Kidney (tissue), 14 donors: ENCODE measurements around the gene DDB1. TPM values are rescaled to one million over a fixed set of nuclear protein-coding genes. Genes with fewer than 3 reads are reported as not detected.

Experiments used
- DNase-seq, 5 donors: peaks; one replicate each; pipeline ENCODE4 v3.0.0-alpha.2; 2013 to 2020
- FAIRE-seq: peaks from 2 replicates; lab custom pipeline; 2012; peaks lifted over from hg19 to GRCh38; lab: Jason Lieb, UNC
- H3K27ac ChIP-seq, 2 donors: one replicate each; pipeline ENCODE4 v1.7.0; 2013; ENCODE audit warnings: low read depth in 2 of 2, low read length in 2 of 2, inconsistent platforms in 1 of 2
- H3K27me3 ChIP-seq: one replicate; pipeline ENCODE4 v1.7.1; 2013; ENCODE audit warnings: low read length, inconsistent platforms; ENCODE audit not compliant: control insufficient read depth, insufficient read depth
- H3K36me3 ChIP-seq, 3 donors: one replicate each; pipeline versions ENCODE4 v1.7.0 to v1.7.1; 2013; ENCODE audit warnings: low read length in 3 of 3, control low read depth in 1 of 3, inconsistent platforms in 1 of 3; ENCODE audit not compliant: insufficient read depth in 3 of 3, control insufficient read depth in 2 of 3
- H3K4me1 ChIP-seq, 3 donors: one replicate each; pipeline versions ENCODE4 v1.7.0 to v1.7.1; 2013; ENCODE audit warnings: low read length in 3 of 3, inconsistent platforms in 1 of 3, low read depth in 1 of 3; ENCODE audit not compliant: control insufficient read depth in 2 of 3, insufficient read depth in 2 of 3
- H3K4me3 ChIP-seq, 3 donors: one replicate each; pipeline versions ENCODE4 v1.7.0 to v1.8.1; 2013; ENCODE audit warnings: low read length in 3 of 3, control low read depth in 1 of 3, inconsistent platforms in 1 of 3
- H3K9ac ChIP-seq, 3 donors: one replicate each; pipeline versions ENCODE4 v1.7.0 to v1.7.1; 2013; ENCODE audit warnings: low read length in 3 of 3, control low read depth in 1 of 3, inconsistent platforms in 1 of 3
- H3K9me3 ChIP-seq, 3 donors: one replicate each; pipeline versions ENCODE4 v1.7.0 to v1.7.1; 2013; ENCODE audit warnings: low read length in 3 of 3, control low read depth in 1 of 3, inconsistent platforms in 1 of 3; ENCODE audit not compliant: control insufficient read depth in 2 of 3, insufficient read depth in 1 of 3
- intact Hi-C: fragments of 100-400 bp; cut with DNase I; formaldehyde crosslinking; loops from one replicate; pipeline ENCODE4 v1.11.1; 2022
- polyA plus RNA-seq: library from polyadenylated mRNA; stranded (reverse); fragments of 350-450 nt; fragmentation: Illumina TruSeq; extraction: RNeasy Lipid Tissue Mini Kit (QIAGEN cat#74804); gene quantifications from one replicate; pipeline ENCODE4 v1.2.3, GENCODE V29; 2014; ENCODE audit warnings: low read depth, low replicate concordance; ENCODE audit not compliant: insufficient read depth
- total RNA-seq: library from RNA; stranded (reverse); fragmentation: NEBNext Ultra II Directional; extraction: Animal tissue kit (Norgen Biotek cat#: 25700); gene quantifications from one replicate; pipeline ENCODE4 v1.2.1, GENCODE V29; 2021
- TF ChIP-seq, protein P1 (sequence below): IDR thresholded peaks from 3 replicates; pipeline ENCODE4 v1.5.1; 2012; ENCODE audit warnings: mild to moderate bottlenecking, moderate library complexity, borderline replicate concordance; ENCODE audit not compliant: insufficient read depth; ENCODE audit errors: extremely low read depth
- donor health status: control.
- donor health status: control.
- donor health status: control.
- donor health status: control.
- donor health status: control.
- donor health status: DM: yes; HTN: yes; CAD: no.
- donor health status: Normal renal cell carcinoma (clear cell type).

DDB1 gene
- total and polyA plus RNA-seq, 2 donors from 2014 or later = 131 to 185 TPM

- DNase-seq = no peak
- no peak for FAIRE-seq
- Histone ChIP-seq H3K27me3 (no peaks in the 10 kb centered on the region), H3K27ac (no peak overlapping the region), H3K36me3 (peaks cover 18 to 73% (median 54%) of the 10 kb centered on the region in 3 donors), H3K9ac (no peak overlapping the region), H3K4me1 (peaks cover 0 to 2% (median 1%) of the 10 kb centered on the region in 3 donors), H3K4me3 (no peak overlapping the region), H3K9me3 (no peaks in the 10 kb centered on the region)
- intact Hi-C loops = no loop called here
- TF ChIP-seq, protein P1, sequence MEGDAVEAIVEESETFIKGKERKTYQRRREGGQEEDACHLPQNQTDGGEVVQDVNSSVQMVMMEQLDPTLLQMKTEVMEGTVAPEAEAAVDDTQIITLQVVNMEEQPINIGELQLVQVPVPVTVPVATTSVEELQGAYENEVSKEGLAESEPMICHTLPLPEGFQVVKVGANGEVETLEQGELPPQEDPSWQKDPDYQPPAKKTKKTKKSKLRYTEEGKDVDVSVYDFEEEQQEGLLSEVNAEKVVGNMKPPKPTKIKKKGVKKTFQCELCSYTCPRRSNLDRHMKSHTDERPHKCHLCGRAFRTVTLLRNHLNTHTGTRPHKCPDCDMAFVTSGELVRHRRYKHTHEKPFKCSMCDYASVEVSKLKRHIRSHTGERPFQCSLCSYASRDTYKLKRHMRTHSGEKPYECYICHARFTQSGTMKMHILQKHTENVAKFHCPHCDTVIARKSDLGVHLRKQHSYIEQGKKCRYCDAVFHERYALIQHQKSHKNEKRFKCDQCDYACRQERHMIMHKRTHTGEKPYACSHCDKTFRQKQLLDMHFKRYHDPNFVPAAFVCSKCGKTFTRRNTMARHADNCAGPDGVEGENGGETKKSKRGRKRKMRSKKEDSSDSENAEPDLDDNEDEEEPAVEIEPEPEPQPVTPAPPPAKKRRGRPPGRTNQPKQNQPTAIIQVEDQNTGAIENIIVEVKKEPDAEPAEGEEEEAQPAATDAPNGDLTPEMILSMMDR = no peak
These were observed 7.1 kb downstream of the DDB1 start for GRCh38 chr11:61325649-61326414.

DNA sequence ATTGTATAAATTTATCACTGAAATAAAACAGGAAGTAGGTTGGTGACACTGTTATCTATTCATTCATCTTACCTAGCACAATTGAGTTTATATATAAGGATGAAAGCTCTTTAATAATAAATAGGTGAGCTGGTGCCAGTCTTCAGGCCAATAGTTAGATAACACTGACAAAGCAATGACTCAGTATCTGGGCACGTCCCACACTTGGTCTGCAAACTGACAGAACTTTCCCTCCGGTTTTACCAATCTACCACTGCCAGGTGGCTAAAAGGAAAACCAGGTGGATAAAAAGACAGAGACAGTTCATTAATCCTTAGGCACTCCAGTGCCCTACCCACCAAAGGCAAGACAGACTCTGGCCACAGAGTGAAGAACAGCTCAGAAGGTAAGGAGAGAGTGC is 17.6 kb downstream of the DDB1 start:
- no peaks in the 10 kb centered on the region for H3K4me1 ChIP-seq
- no peak for DNase-seq
- H3K27ac ChIP-seq = no peak overlapping the region
- H3K9ac ChIP-seq = no peak overlapping the region
- no peaks in the 10 kb centered on the region for H3K9me3 ChIP-seq
- no peak overlapping the region for H3K4me3 ChIP-seq
- no peak for FAIRE-seq
- H3K27me3 ChIP-seq = no peaks in the 10 kb centered on the region
- peaks cover 24 to 80% (median 51%) of the 10 kb centered on the region in 3 donors for H3K36me3 ChIP-seq
- TF ChIP-seq, protein P1 = no peak
- intact Hi-C loops = no loop called here

DNA sequence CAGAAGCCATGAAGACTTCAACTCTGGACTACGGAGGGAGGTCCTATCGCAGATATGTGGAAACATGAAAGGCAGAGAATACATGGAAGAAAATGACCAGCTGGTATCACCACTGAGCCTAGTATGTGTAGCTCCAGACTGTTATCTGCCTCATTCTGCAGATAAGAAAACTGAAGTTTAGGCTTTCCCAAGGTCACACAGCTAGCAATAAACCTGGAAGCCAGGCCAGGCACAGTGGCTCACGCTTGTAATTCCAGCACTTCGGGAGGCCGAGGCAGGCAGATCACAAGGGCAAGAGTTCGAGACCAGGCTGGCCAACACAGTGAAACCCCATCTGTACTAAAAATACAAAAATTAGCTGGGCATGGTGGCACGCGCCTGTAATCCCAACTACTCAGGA is 22.2 kb downstream of the DDB1 start:
- Histone ChIP-seq H3K36me3 (peaks cover 35 to 97% (median 67%) of the 10 kb centered on the region in 3 donors), H3K27me3 (no peaks in the 10 kb centered on the region), H3K9me3 (no peaks in the 10 kb centered on the region), H3K4me1 (no peaks in the 10 kb centered on the region), H3K27ac (no peak overlapping the region), H3K4me3 (no peak overlapping the region), H3K9ac (no peak overlapping the region)
- intact Hi-C loops = no loop called here
- DNase-seq (no peak), FAIRE-seq (no peak)
- TF ChIP-seq, protein P1 = no peak
